ENCODE measurements around the gene GRM8. TPM values are rescaled to one million over a fixed set of nuclear protein-coding genes. Genes with fewer than 3 reads are reported as not detected.

Gene GRM8
- total and polyA plus RNA-seq, 4 donors, result 0.28 to 4.9 (median 2.8) TPM

DNA sequence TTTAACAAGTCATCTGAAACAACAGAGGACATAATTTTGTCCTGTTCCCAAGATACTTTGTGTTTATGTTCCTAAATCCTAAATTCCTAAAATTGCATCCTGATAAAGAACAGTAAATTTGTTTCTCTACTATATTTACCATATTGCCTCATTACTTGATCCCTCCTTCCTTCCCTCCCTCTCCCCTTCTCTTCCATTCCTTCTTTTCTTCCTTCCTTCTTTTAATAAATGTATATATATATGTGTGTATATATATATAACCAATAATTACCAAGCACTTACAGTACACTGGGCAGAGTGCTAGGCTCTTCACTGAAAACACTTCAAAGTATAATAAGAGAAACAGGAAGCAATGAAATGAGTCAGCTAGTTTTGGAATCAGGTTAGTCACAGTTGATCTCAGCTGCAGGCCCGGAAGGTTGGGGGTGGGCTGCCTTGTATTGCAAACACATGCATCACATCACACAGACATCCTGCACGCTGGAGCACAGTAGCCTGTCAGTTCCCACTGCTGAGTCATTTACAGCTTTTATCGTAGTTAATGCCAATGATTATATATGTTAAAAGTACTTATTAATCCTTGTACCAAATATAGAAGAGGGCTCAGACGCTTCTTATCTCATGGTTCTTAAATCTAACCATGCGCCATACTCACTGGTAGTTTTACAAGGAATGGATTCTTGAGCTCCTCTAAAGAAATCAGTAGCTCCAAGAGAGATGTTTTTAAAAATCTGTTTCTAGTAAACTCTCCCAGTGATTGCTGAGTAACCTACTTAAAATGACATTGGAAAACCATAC is 551.7 kb downstream of the GRM8 start:
- no peaks in the 10 kb centered on the region for H3K27me3 ChIP-seq (ENCODE audit: control insufficient read depth in 4 of 4, insufficient read depth in 4 of 4, low read length in 3 of 4)
- no peak overlapping the region for H3K4me3 ChIP-seq (ENCODE audit: low read depth in 1 of 3, low read length in 3 of 3)
- H3K9me3 ChIP-seq (ENCODE audit: control insufficient read depth in 4 of 4, low read length in 3 of 4), result no peaks in the 10 kb centered on the region
- no peaks in the 10 kb centered on the region for H3K4me1 ChIP-seq (ENCODE audit: control insufficient read depth in 4 of 4, insufficient read depth in 4 of 4, low read length in 3 of 4)
- DNase-seq (ENCODE audit: low spot score), result no peak
- no peak overlapping the region for H3K27ac ChIP-seq (ENCODE audit: low read depth in 1 of 2, low read length in 2 of 2)
- TF ChIP-seq, protein P1, sequence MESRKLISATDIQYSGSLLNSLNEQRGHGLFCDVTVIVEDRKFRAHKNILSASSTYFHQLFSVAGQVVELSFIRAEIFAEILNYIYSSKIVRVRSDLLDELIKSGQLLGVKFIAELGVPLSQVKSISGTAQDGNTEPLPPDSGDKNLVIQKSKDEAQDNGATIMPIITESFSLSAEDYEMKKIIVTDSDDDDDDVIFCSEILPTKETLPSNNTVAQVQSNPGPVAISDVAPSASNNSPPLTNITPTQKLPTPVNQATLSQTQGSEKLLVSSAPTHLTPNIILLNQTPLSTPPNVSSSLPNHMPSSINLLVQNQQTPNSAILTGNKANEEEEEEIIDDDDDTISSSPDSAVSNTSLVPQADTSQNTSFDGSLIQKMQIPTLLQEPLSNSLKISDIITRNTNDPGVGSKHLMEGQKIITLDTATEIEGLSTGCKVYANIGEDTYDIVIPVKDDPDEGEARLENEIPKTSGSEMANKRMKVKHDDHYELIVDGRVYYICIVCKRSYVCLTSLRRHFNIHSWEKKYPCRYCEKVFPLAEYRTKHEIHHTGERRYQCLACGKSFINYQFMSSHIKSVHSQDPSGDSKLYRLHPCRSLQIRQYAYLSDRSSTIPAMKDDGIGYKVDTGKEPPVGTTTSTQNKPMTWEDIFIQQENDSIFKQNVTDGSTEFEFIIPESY (IDR thresholded peaks at IDR 0.05), result no peak
- no peak for TF ChIP-seq FOXA2 (IDR thresholded peaks at IDR 0.05)
- no peak for TF ChIP-seq HNF4A (conservative IDR thresholded peaks at IDR 0.05)
- no peak for TF ChIP-seq FOXA1 (IDR thresholded peaks at IDR 0.05)
- TF ChIP-seq NR2F2 (IDR thresholded peaks at IDR 0.05), result no peak
- TF ChIP-seq HNF4G (IDR thresholded peaks at IDR 0.05), result no peak
- TF ChIP-seq EGR1 (IDR thresholded peaks at IDR 0.05; ENCODE audit: low read depth in 2 of 2), result no peak
- TF ChIP-seq, protein P2, sequence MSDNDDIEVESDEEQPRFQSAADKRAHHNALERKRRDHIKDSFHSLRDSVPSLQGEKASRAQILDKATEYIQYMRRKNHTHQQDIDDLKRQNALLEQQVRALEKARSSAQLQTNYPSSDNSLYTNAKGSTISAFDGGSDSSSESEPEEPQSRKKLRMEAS (IDR thresholded peaks at IDR 0.05), result no peak
- TF ChIP-seq, protein P3, sequence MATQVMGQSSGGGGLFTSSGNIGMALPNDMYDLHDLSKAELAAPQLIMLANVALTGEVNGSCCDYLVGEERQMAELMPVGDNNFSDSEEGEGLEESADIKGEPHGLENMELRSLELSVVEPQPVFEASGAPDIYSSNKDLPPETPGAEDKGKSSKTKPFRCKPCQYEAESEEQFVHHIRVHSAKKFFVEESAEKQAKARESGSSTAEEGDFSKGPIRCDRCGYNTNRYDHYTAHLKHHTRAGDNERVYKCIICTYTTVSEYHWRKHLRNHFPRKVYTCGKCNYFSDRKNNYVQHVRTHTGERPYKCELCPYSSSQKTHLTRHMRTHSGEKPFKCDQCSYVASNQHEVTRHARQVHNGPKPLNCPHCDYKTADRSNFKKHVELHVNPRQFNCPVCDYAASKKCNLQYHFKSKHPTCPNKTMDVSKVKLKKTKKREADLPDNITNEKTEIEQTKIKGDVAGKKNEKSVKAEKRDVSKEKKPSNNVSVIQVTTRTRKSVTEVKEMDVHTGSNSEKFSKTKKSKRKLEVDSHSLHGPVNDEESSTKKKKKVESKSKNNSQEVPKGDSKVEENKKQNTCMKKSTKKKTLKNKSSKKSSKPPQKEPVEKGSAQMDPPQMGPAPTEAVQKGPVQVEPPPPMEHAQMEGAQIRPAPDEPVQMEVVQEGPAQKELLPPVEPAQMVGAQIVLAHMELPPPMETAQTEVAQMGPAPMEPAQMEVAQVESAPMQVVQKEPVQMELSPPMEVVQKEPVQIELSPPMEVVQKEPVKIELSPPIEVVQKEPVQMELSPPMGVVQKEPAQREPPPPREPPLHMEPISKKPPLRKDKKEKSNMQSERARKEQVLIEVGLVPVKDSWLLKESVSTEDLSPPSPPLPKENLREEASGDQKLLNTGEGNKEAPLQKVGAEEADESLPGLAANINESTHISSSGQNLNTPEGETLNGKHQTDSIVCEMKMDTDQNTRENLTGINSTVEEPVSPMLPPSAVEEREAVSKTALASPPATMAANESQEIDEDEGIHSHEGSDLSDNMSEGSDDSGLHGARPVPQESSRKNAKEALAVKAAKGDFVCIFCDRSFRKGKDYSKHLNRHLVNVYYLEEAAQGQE (IDR thresholded peaks at IDR 0.05), result no peak
- no peak for TF ChIP-seq RAD21 (IDR thresholded peaks at IDR 0.05)
- no peak for TF ChIP-seq TAF1 (conservative IDR thresholded peaks at IDR 0.05)
- no peak for TF ChIP-seq YY1 (IDR thresholded peaks at IDR 0.05)
- no peak for TF ChIP-seq JUND (IDR thresholded peaks at IDR 0.05)
- TF ChIP-seq RXRA (IDR thresholded peaks at IDR 0.05), result no peak
- TF ChIP-seq, protein P4, sequence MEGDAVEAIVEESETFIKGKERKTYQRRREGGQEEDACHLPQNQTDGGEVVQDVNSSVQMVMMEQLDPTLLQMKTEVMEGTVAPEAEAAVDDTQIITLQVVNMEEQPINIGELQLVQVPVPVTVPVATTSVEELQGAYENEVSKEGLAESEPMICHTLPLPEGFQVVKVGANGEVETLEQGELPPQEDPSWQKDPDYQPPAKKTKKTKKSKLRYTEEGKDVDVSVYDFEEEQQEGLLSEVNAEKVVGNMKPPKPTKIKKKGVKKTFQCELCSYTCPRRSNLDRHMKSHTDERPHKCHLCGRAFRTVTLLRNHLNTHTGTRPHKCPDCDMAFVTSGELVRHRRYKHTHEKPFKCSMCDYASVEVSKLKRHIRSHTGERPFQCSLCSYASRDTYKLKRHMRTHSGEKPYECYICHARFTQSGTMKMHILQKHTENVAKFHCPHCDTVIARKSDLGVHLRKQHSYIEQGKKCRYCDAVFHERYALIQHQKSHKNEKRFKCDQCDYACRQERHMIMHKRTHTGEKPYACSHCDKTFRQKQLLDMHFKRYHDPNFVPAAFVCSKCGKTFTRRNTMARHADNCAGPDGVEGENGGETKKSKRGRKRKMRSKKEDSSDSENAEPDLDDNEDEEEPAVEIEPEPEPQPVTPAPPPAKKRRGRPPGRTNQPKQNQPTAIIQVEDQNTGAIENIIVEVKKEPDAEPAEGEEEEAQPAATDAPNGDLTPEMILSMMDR (IDR thresholded peaks at IDR 0.05; ENCODE audit: low read depth, low read length, missing input control), result no peak
- TF ChIP-seq, protein P5, sequence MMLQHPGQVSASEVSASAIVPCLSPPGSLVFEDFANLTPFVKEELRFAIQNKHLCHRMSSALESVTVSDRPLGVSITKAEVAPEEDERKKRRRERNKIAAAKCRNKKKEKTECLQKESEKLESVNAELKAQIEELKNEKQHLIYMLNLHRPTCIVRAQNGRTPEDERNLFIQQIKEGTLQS (IDR thresholded peaks at IDR 0.05), result no peak
- 57% methylated on average over 5 of the region's 5 CpGs for WGBS
- H3K9ac ChIP-seq (ENCODE audit: low read depth in 1 of 2, low read length in 2 of 2), result no peak overlapping the region
- no peaks in the 10 kb centered on the region for H3K36me3 ChIP-seq (ENCODE audit: control insufficient read depth in 4 of 4, insufficient read depth in 3 of 4, low read depth in 1 of 4, low read length in 3 of 4)
